A673 (cell line): ENCODE data around the gene AVP.

ENCODE experiments used
- EZH2 ChIP-seq: fragments of 200-600 bp; sonication (generic); IDR thresholded peaks from 2 replicates; pipeline ENCODE4 v1.6.1; 2017; ENCODE audit warnings: borderline replicate concordance, low read depth, mild to moderate bottlenecking, mixed read lengths, antibody characterized with exemption, low read length; ENCODE audit not compliant: poor library complexity, severe bottlenecking
- TF ChIP-seq, protein P1 (sequence below): fragments of 300-800, 200-600 bp; sonication (generic); conservative IDR thresholded peaks from 2 replicates; pipeline ENCODE4 v1.5.1; 2017; ENCODE audit warnings: low read depth, mild to moderate bottlenecking, antibody characterized with exemption, low read length, moderate library complexity, mixed read lengths

DNA sequence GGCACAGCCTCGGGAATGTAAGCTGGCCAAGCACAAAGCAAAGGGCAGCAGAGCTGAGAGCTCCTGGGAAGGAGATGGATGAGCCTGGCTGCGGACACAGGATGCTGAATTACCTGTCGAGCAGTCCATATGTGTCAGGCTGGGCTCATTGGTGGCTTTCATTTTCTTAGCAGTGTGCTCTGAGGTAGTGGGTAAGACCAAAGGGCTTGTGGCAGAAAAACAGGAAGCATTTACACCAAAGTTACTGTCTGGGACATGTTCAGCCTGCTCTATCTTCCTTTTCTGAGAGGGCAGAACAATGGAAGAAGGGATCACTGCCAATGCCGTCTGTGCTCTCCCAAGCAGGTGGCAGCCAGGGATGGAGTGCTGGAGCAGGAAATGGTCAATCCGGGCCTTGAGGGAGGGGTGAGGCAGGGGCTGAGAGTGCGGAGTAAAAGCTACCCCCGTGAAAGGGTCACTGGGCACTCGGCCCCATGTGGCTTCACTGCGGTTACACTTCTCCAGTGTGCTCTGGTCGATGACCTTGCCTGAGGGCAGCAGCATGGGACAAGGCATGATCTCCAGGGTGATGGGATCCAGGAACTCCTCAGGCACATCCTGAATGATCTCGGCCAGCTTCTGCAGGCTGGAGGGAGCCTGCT lies 36.9 kb upstream of the AVP start:
- TF ChIP-seq EZH2 = no peak
- TF ChIP-seq, protein P1, sequence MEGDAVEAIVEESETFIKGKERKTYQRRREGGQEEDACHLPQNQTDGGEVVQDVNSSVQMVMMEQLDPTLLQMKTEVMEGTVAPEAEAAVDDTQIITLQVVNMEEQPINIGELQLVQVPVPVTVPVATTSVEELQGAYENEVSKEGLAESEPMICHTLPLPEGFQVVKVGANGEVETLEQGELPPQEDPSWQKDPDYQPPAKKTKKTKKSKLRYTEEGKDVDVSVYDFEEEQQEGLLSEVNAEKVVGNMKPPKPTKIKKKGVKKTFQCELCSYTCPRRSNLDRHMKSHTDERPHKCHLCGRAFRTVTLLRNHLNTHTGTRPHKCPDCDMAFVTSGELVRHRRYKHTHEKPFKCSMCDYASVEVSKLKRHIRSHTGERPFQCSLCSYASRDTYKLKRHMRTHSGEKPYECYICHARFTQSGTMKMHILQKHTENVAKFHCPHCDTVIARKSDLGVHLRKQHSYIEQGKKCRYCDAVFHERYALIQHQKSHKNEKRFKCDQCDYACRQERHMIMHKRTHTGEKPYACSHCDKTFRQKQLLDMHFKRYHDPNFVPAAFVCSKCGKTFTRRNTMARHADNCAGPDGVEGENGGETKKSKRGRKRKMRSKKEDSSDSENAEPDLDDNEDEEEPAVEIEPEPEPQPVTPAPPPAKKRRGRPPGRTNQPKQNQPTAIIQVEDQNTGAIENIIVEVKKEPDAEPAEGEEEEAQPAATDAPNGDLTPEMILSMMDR = no peak
